DMS114 treated with DMSO at 0.1 percent for 48 hours (cell line): ENCODE data around the gene SFXN5.
"Not testable (repeated sequence)": the region's sequence is repeated elsewhere in the genome, so short reads cannot be mapped to it uniquely, and the experiment has no call there.

Experiments
- DNase-seq: peaks from one replicate; lab custom pipeline; 2025; ENCODE audit not compliant: unreplicated experiment; lab: John Stamatoyannopoulos, UW

The SFXN5 gene, protein sequence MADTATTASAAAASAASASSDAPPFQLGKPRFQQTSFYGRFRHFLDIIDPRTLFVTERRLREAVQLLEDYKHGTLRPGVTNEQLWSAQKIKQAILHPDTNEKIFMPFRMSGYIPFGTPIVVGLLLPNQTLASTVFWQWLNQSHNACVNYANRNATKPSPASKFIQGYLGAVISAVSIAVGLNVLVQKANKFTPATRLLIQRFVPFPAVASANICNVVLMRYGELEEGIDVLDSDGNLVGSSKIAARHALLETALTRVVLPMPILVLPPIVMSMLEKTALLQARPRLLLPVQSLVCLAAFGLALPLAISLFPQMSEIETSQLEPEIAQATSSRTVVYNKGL

DNA sequence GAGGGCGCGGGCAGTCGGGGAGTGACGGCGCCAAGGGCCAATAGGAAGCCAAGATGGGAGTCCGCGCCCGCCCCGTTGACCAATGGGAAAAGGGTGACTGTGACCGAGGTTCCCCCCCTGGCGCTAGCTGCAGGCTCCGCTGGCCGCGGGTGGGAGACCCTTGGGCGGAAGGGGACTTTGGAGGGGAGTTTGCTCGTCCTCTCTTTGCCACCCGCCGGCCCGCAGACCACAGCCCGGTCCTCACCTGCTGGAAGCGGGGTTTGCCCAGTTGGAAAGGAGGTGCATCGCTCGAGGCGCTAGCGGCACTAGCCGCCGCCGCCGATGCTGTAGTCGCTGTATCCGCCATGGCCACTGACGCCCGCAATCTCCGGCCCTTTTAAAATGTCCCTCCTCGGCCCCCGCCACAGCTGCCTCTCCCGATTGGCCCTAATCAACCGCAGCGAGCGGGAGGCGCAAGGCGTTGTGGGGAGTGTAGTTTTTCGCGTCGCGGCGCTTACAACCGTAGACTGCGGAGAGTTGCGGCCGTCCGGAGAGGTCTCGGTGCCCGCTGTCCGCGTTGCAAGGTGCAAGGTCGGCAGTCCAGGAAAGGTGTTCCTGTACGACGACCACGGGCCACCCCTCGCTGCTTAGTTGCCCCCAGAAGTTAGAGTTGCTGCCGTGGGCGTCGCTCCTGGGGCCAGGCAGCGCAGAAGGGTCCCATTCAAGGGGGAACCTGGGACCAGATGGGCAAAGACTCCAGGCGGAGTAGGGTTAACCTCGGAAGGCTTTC lies at the start of gene SFXN5:
Gene SFXN5, minus strand, starts transcription at position 353 of the 769 bp plus-strand sequence. Its CDS starts 7 bp downstream, at position 346.
- peak; percentile 91 for DNase-seq

DNA sequence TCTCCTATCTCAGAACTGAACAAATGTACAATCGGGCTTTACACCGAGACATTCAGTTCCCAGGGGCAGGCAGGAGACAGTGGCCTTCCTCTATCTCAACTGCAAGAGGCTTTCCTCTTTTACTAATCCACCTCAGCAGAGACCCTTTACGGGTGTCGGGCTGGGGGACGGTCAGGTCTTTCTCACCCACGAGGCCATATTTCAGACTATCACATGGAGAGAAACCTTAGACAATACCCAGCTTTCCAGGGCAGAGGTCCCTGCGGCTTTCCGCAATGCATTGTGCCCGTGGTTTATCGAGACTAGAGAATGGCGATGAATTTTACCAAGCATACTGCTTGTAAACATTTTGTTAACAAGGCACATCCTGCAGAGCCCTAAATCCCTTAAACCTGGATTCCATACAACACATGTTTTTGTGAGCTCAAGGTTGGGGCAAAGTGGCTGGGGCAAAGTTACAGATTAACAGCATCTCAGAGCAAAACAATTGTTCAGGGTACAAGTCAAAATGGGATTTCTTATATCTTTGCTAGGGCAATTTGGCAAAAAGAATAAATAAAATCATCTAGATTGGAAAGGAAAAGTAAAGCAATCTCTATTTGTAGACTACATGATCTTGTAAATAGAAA lies 48.2 kb upstream of the SFXN5 start:
- DNase-seq, result not testable (repeated sequence)

DNA sequence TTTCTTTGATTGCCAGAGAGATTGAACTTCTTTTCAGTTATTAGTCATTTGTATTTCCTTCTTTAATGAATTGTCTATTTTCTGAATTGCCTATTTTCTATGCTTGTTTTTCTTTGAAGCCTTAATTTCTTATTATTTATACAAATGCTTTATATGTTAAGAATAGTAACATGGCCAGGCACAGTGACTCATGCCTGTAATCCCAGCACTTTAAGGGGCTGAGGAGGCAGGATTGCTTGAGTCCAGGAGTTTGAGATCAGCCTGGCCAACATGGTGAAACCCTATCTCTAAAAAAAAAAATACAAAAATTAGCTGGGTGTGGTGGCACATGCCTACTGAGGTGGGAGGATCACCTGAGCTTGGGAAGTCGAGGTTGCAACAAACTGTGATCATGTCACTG lies 45.9 kb upstream of the SFXN5 start:
- no peak for DNase-seq

DNA sequence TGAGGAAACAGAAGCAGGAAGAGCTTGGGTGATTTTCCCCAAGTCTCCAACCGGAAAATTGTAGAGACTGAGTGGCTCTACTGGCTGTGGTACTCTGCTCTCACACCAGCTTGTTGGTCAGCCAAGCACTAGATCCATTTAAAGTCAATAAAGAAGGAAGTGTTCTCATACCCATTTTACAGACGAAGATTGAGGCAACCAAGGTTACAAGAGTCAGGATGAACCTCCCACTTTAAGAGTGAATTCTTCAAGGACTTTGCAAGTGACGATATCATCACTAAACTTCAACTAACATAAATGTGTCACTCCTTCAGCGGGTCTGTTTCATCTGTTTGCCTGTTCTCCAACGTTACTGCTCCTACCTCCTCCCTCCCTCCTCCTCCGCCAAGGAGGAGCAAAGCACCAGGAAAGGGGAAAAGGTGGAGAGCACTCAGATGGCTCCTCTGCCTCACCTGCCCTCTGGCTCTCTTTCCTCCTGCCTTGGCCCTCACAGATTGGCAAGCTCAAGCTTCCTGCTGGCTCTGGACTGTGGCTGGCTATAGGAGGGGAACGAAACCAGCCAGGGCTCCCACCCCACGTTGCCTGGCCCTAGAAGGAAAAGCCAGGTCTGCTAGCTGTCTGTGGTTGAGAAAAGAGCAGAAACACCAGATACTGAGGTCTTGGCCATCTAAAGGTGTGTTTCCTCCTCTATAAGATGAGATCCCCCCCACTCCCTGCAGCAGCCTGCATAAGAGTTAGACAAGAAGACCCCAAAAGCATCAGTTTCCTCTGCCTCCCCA lies 44.9 kb upstream of the SFXN5 start:
- no peak for DNase-seq

DNA sequence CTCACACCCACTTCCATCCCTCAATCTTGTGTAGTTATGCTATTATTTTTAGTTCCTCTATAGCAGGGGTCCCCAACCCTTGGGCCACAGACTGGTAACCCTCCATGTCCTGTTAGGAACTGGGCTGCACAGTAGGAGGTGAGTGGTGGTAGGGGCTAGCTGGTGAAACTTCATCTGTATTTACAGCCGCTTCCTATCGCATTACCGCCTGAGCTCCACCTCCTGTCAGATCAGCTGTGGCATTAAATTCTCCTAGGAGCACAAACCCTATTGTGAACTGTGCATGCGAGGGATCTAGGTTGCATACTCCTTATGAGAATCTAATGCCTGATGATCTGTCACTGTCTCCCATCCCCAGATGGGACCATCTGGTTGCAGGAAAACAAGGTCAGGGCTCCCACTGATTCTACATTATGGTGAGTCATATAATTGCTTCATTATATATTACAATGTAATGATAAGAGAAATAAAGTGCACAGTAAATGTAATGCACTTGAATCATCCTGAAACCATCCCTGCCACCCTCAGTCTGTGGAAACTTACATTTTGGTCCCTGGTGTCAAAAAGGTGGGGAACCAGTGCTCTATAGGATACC lies 42.9 kb upstream of the SFXN5 start:
- DNase-seq, result no peak

DNA sequence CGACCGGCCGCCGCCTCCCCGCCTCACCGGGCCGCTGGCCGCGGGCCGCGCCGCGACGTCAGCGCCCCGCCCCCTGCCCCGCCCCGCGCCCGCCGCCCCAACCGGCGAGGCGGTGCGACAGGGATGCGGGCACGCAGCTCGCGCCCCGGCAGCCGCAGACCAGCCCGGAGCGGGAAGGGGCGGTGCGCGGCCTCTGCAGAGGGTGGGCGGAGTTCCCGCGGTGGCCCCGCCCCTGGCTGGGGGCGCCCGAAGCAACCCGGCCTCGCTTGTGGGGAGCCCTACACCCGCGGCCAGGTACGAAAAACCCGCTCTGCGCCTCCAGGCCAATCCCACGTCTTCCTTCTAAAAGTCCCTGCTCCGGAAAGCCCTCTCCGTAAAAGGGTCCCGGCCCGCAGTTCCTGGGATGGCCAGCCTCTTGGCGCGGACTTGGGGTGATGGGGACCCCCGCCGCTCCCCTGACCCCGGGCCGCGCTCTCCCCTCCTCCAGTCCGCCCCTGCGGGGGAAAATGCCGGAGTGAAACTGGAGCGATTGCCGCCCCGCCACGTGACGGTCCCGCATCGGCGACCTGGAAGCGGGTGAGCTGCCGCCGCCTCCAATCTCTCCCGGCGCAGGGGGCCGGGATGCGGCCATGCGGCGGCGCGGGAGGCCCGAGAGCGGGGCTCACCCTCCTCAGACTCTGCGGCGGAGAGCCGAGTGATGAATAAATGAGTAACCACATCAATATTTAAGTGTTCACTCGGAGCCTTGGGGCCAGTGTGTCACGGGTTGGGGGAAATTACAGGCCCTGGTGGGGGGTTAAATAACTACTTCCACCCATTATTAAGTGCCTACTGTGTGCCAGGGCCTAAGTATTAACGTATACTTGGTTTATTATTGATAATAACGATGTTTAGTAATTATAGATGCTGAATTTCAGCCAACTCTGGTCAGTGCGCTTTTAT lies 41.7 kb upstream of the SFXN5 start, which contains the start of gene RAB11FIP5:
Gene RAB11FIP5, minus strand, starts transcription at position 36 of the 942 bp plus-strand sequence. CDS start 171 bp downstream, outside the sequence.
- DNase-seq, result peak; percentile 51

DNA sequence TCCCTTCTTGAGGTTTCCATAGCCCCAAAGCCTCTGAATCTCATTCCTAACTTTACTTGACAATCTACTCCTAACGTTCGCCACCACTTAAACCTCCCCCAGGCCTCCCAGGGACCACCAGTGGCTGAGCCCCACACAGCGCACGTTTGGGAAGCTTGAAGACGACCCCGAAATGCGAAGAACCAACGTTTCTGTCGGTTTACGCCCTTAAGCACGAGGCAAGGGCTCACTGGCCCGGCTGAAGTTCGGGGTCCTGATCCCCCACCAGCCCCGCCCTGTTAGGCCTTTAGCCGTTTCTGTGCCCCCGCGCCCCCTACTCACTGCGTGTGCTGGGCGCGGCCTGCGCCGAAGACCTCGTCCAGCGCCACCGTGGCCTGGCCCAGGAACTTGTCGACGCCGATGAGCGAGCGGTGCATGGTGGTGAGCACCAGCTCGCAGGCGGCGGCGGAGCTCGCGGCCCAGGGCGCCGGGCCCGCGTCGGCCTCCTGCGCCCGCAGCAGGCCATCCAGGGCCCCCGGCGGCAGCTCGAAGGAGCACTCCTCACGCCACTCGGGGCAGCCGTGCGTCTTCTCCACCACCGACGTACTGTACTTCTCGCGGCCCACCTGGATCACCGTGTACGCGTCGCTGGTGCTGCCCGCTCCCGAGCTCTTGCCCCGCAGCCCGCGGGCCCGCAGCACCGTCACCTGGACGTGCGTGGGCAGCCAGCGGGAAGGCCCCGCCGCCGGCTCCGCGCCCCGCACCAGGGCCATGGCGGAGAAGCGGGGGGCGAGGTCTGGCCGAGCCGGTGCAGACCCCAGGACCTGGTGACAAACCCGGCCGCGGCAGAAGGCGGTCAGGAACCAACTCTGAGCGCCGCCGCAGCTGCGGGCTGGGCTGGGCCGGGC lies 40.8 kb upstream of the SFXN5 start:
- no peak for DNase-seq

DNA sequence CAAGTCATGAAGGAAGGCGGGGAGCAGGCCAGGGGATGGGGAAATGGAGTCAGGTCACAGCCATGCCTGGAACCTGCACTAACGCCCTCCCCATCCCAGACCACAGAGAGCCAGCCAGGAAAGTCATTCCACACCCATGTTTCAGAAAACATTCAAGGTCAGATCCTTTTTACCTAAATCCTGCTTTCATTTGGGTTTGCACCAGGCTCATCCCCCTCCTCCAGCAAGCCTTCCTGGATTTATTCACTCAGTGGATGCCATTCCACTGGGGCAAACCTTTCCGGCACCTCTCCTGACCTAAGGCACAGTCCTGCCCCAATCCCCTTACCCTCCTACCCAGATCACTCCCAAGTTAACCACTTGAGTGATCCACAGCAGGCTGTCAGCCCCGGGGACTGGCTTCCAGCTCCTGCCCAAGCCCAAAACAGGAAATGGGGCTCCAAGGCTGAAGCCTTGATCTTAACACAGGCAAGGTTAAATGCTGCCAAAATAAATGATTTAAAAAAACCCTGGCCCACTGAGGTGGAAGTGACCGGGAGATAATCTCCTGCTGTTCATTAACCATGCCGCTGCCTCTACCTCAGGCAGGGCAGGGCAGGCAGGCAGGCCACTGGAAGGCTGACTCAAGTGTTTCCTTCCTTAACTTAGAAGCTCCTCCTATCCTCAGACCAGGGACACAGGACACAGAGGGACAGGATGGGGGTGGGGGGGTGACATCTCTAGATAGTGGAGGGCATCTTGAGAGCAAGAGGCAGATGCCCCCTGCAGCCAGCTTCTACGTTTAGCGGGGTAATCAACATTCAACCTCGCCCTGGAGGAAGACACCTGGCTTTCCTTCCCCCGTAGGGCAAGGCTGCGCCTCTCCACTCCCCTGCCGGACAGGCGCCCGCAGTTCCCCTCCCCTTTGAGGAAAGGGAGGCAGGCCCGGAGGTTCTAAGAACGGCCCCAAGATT lies 39.8 kb upstream of the SFXN5 start:
- DNase-seq, result no peak

DNA sequence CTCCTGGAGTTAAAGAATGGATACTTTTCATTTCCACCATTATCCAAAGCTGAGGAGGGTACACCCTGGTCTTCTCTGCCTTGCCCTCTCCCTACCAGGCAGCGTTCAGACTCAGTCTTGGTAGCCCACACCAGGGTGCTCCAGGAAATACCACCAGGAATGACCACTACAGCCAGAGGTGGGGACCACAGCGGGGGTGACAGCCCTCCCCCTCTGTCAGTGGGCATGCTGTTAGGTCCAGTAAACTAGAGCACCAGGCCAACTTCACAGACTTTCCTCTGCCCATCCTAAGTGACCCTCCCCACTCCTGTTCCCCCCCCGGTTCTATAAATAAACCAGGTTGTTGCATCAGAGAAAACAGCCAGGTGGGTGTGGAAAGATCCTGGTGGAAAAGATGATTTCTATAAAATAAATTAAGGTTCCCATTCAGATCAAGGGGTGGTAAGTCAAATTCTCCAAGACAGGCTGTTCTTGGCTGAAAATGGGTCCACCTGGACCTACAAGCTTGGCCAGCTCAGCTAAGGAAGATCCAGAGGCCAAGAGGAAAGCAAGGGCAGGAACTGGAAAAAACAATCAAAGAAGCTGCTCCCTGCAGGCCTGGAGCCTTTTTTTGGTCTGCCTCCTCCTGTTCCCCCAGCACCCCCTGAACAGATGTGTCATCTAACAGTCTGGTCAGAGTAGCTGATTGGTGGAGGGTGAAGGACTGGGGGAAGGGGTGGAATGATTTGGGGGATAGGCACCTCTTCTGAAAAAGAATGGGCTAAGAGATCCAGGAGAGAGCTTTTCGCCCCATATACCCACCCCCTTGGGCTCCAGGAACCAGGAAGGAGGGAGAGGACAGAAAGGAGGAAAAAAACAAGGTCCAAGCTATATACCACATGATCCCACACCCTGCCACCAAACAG lies 38.9 kb upstream of the SFXN5 start:
- no peak for DNase-seq

DNA sequence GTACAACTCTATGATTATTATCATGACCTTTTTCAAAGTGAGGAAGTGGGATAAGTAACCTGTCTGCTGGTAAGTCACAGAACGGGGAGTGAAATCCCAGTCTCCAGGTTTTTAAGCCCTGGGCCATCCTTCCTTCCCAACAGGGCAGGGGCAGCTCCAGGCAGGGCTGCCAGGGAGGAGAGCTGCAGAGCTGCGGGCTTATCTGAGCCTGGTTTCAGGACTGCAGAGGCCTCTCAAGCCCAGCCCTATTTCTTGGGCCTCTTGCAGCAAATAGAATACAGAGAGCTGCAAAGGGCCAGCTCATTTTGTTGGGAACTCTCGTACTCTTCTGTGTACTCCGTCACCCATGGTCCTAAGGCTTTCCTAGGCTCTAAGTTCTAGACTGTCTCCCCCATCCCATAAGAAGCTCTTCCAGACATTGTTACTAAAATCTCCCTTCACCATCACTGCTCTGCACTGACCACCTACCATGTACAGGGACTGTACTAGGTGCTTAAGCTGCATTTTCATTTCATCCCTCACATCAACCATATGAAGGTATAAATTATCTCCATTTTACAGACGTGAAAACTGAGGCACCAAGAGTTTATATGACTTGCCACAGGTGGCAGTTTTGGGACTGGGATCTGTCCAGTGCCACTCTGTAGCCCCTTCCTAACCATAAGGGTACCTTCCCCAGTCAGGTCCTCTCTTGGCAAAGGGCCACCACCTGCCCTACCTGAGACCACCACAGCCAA lies 38.1 kb upstream of the SFXN5 start:
- no peak for DNase-seq

DNA sequence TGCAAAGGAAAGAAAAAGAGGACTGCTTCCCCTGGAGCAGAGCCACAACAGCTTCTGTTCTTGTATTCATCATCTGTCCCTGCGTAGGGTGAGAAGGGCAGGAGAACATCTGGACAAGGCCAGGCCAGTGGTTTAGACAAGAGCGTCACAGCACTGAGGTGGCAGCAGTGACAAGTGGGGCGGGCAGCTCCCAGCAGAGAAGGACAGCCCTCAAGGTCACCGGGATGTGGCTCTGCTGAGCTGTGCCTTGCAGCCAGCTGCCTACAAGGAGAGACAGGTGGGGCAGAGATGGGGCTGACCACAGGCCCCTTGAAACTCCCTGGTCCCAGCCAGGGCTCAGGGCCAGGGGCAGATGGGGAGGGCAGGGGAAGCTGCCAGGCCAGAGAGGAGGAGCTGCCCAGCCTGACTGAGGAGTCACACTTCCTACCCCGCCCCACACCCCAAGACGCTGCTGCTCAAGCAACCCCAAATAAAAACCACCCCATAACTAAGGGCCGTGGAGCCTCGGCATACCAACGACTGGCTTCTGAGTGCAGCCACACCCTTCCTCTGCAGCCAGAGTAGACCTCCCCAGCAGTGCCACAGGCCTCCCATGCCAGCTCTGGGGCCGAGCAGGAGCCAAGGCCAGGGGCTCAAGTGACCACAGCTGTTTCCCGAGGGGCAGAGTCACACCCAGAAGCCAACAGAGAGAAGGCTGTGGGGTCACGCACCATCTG lies 35.9 kb upstream of the SFXN5 start:
- DNase-seq, result no peak

DNA sequence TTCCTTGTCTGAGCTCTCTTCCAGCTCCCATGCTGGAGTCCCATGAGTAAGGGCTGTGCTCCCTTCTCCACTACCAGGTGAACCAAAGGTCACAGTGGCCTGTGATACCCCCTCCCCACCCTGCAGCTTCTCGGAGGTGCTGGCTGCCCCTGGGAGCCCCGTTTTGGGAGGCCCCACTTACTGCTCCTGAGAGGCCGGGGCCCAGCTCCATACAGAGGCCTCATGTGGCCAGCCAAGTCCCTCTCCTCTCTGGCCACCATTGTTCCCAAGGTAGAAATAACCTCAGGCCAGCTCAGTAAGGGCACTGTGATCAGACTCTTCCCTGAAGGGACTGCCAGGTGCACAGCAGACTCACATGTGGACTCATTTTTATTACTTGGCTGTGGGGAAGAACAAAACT lies 35.3 kb upstream of the SFXN5 start:
- DNase-seq, result no peak

DNA sequence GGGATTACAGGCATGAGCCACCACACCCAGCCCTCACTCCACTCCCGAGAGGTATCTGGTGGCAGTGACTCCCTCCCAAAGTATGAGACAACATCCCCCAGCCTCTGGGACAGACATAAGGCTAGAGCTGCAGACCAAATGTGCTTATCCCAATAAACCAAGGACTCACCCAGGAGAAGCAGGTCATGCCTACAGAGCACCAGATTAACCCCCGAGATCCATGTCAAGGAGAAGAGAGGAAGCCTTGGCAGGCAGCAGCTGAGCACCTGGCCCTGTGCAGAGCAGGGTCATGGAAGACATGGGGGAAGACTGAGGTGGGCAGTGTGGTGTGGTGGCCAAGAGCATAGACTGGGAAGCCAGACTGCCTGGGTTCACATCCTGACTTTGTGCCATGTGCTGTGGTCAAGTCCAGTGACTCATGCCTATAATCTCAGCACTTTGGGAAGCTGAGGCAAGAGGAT lies 34.0 kb upstream of the SFXN5 start:
- DNase-seq, result no peak

DNA sequence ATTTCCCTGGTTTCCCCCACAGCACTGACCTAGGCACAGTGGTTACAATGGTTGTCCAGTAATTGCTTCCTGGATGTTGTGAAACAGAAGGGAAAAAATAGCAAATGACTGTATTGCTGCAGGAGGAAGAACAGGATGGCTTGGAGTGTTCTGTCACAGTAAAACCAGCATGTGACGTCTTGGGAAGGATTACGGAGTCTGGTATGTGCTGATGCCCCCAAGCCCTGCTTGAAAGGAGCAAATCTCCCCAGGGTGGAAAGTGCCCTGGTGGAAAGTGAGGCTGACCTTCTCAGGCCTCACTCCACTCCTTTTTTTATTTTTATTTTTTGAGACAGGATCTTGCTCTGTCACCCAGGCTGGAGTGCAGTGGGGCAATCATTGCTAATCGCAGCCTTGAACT lies 33.4 kb upstream of the SFXN5 start:
- DNase-seq, result no peak

DNA sequence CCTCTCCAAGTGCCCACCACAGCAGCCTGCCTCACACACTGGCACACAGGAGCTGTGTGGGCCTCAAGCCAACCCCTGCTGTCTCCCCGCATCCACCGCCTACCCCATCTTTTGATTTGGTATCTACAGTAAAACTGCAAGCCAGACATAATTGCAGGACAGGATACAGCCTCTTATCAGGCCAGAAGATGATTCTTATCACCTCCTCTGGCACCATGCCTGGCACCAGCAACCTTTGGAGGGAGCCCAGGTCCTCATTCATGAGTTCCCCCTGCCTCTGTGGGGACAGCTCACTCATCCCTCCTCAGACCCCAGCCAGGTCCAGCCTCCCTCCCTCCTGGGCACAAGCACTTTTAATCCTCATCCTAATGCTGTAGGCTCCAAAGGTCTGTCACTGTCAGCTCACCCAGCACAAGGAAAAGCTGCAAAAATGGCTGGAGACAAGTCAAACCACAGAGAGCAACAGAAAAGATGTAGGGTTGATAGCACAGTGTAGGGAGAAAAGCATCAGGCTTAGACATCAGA lies 31.6 kb upstream of the SFXN5 start:
- no peak for DNase-seq
